ENCODE results near the gene SPOCD1. TPM values are rescaled to one million over a fixed set of nuclear protein-coding genes. Genes with fewer than 3 reads are reported as not detected.
"Not testable (repeated sequence)": the region's sequence is repeated elsewhere in the genome, so short reads cannot be mapped to it uniquely, and the experiment has no call there.

SPOCD1 gene
- total RNA-seq, 1 donor from 2014 or later: 1.5 TPM

DNA sequence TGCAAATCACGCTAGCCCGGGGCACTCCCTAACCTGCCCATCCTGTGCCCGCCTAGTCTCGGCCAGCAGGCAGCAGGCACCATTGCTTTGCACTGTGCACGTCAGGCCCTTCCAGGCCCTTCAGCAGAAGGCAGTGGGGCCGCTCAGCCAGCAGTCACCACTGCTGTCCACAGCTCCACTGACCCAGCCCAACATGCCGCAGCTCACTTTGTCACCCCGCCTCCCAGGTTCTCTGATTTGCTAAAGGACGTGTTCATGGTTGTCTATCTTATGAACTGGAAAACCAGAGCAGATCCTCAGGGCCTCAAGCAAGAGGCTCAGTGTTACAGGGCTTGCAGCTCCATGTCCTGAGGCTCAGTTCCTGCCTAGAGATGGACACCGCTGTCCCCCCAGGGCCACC lies 14.2 kb upstream of the SPOCD1 start:
- TF ChIP-seq CTCF (IDR thresholded peaks at IDR 0.05; ENCODE audit: unreplicated experiment): no peak
- Mint-ChIP-seq H3K36me3 (ENCODE audit: low read depth, unreplicated experiment) (no peaks in the 10 kb centered on the region), H3K9me3 (ENCODE audit: unreplicated experiment) (no peaks in the 10 kb centered on the region), H3K27me3 (ENCODE audit: unreplicated experiment) (peaks cover 2% of the 10 kb centered on the region), H3K4me1 (ENCODE audit: unreplicated experiment) (peaks cover 8% of the 10 kb centered on the region), H3K4me3 (ENCODE audit: unreplicated experiment) (no peak overlapping the region), H3K27ac (ENCODE audit: unreplicated experiment) (no peak overlapping the region)
- no peak for DNase-seq (ENCODE audit: low spot score)

DNA sequence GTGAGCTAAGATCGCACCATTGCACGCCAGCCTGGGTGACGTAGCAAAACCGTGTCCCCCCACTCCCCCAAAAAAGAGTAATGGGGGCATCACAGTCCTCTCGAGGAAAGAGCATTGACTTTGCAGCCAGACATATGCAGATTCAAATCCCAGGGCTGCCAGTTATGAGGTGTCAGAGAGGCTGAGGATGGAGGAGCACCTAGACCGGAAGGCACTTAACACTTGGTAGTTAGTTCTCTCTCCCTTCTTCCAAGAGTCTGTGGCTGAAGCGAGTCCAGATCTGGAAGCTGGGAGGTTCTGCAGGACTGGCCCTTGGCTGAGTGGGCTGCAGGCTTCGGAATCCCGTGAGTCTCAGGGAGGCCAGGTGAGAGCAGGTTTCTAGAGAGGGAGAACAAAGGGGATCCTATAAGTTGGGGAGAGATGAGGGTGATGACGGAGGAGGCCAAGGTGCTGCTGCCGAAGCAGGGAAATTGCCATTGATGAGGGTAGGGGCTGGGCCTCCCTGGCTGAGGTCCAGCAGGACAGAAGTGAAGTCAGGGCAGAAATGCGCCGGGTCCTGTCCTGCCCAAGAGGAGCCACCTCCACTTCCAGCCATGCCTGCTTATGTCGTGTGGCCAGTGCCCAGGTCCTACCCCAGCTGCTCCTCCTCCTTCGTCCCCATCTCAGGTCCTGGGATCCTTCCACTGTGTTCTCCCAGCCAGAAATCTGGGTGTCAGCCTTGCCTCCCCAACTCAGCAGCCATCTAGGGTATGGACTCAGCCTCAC lies 13.3 kb upstream of the SPOCD1 start:
- TF ChIP-seq CTCF (IDR thresholded peaks at IDR 0.05; ENCODE audit: unreplicated experiment): no peak
- Mint-ChIP-seq H3K36me3 (ENCODE audit: low read depth, unreplicated experiment) (no peaks in the 10 kb centered on the region), H3K9me3 (ENCODE audit: unreplicated experiment) (no peaks in the 10 kb centered on the region), H3K4me1 (ENCODE audit: unreplicated experiment) (peaks cover 12% of the 10 kb centered on the region), H3K4me3 (ENCODE audit: unreplicated experiment) (no peak overlapping the region), H3K27ac (ENCODE audit: unreplicated experiment) (no peak overlapping the region), H3K27me3 (ENCODE audit: unreplicated experiment) (peaks cover 2% of the 10 kb centered on the region)
- no peak for DNase-seq (ENCODE audit: low spot score)

DNA sequence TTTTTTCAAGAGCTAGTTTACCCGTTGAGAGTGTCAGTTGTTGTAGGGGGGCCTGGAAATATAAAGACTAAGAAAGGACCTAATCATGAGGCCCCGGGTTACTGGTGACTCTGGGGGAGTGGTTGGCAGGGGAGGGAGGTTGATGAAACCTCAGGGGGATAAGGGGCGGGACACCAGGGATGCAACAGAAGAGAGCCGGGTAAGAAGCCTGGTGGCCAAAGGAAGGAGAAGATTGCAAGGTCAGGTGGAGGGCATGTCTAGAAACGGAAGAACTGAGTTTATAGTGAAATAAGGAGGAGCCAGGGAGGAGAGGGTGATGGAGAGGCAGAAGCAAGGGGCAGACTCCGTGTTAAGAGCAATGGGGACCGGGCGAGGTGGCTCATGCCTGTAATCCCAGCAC lies 12.5 kb upstream of the SPOCD1 start:
- peaks cover 2% of the 10 kb centered on the region for H3K27me3 Mint-ChIP-seq (ENCODE audit: unreplicated experiment)

DNA sequence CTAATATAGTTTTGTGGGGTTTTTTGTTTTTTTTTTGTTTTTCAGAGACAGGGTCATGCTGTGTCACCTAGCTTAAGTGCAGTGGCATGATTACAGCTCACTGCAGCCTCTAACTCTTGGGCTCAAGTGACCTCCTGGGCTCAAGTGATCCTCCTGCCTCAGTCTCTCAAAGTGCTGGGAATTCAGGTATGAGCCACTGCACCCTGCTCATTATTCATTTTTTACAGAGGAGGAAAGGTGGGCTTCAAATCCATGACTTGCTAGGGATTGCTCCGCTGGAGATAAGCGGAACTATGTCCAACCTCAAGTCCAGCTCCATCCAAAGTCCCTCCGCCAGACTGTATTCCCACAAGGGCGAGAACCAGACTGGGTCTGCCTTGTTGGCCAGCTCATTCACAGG lies 8.0 kb upstream of the SPOCD1 start:
- TF ChIP-seq CTCF (IDR thresholded peaks at IDR 0.05; ENCODE audit: unreplicated experiment): no peak
- no peaks in the 10 kb centered on the region for H3K9me3 Mint-ChIP-seq (ENCODE audit: unreplicated experiment)
- H3K27me3 Mint-ChIP-seq (ENCODE audit: unreplicated experiment): no peaks in the 10 kb centered on the region
- no peak overlapping the region for H3K4me3 Mint-ChIP-seq (ENCODE audit: unreplicated experiment)
- H3K4me1 Mint-ChIP-seq (ENCODE audit: unreplicated experiment): peaks cover 12% of the 10 kb centered on the region
- no peak overlapping the region for H3K27ac Mint-ChIP-seq (ENCODE audit: unreplicated experiment)
- DNase-seq (ENCODE audit: low spot score): no peak
- no peaks in the 10 kb centered on the region for H3K36me3 Mint-ChIP-seq (ENCODE audit: low read depth, unreplicated experiment)

More for the DNA sequence above, 12.5 kb upstream of the SPOCD1 start:
- DNase-seq (ENCODE audit: low spot score): no peak
- Mint-ChIP-seq H3K36me3 (ENCODE audit: low read depth, unreplicated experiment) (no peaks in the 10 kb centered on the region), H3K9me3 (ENCODE audit: unreplicated experiment) (no peaks in the 10 kb centered on the region), H3K27ac (ENCODE audit: unreplicated experiment) (no peak overlapping the region), H3K4me3 (ENCODE audit: unreplicated experiment) (no peak overlapping the region), H3K4me1 (ENCODE audit: unreplicated experiment) (peaks cover 12% of the 10 kb centered on the region)
- TF ChIP-seq CTCF (IDR thresholded peaks at IDR 0.05; ENCODE audit: unreplicated experiment): no peak

- Mint-ChIP-seq H3K27ac (ENCODE audit: unreplicated experiment) (no peak overlapping the region), H3K36me3 (ENCODE audit: low read depth, unreplicated experiment) (no peaks in the 10 kb centered on the region)
Observed at GRCh38 chr1:31822766-31823165, 6.9 kb upstream of the SPOCD1 start.

GRCh38 chr1:31820196-31820595 lies 4.4 kb upstream of the SPOCD1 start:
- DNase-seq (ENCODE audit: low spot score); H3K4me1 Mint-ChIP-seq (ENCODE audit: unreplicated experiment); H3K27me3 Mint-ChIP-seq (ENCODE audit: unreplicated experiment); H3K27ac Mint-ChIP-seq (ENCODE audit: unreplicated experiment); H3K36me3 Mint-ChIP-seq (ENCODE audit: low read depth, unreplicated experiment); H3K9me3 Mint-ChIP-seq (ENCODE audit: unreplicated experiment); H3K4me3 Mint-ChIP-seq (ENCODE audit: unreplicated experiment): not testable (repeated sequence)

More at GRCh38 chr1:31822766-31823165, 6.9 kb upstream of the SPOCD1 start:
- H3K4me3 Mint-ChIP-seq (ENCODE audit: unreplicated experiment): no peak overlapping the region
- no peak for TF ChIP-seq CTCF (IDR thresholded peaks at IDR 0.05; ENCODE audit: unreplicated experiment)
- peaks cover 12% of the 10 kb centered on the region for H3K4me1 Mint-ChIP-seq (ENCODE audit: unreplicated experiment)
- no peaks in the 10 kb centered on the region for H3K27me3 Mint-ChIP-seq (ENCODE audit: unreplicated experiment)
- no peaks in the 10 kb centered on the region for H3K9me3 Mint-ChIP-seq (ENCODE audit: unreplicated experiment)
- DNase-seq (ENCODE audit: low spot score): no peak

All from endothelial cell (in vitro differentiated cells).